HG02938 (cell line): ENCODE results near the gene PTPRJ.
"Not testable (repeated sequence)": the region's sequence is repeated elsewhere in the genome, so short reads cannot be mapped to it uniquely, and the experiment has no call there.

Experiments
- ATAC-seq: cut with Tn5 transposase; IDR thresholded peaks from one replicate; pipeline ENCODE4 v1.9.1; 2021; ENCODE audit warnings: mild to moderate bottlenecking, moderate library complexity; ENCODE audit not compliant: unreplicated experiment

Gene PTPRJ

DNA sequence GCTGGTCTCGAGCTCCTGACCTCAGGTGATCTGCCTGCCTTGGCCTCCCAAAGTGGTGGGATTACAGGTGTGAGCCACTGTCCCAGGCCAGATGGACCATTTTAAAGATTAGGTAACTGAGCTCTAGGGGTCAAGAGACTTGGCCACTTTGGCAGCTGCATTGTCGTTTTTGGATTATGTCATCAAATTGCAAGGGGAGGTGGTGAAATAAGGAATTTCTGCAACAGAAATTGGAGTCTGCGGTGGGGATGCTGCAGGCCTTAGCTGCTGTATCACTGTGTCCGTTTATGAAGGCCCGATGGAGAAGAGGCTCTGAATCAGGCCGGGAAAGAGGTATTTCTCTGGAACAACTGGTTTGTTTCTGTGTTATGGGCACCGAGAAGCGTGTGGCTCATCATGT, 34.6 kb downstream of the PTPRJ start:
- no peak for ATAC-seq

- no peak for ATAC-seq
These were observed 36.9 kb downstream of the PTPRJ start for GRCh38 chr11:48017105-48017830.

GRCh38 chr11:48017831-48018527, 37.6 kb downstream of the PTPRJ start:
- ATAC-seq = no peak

DNA sequence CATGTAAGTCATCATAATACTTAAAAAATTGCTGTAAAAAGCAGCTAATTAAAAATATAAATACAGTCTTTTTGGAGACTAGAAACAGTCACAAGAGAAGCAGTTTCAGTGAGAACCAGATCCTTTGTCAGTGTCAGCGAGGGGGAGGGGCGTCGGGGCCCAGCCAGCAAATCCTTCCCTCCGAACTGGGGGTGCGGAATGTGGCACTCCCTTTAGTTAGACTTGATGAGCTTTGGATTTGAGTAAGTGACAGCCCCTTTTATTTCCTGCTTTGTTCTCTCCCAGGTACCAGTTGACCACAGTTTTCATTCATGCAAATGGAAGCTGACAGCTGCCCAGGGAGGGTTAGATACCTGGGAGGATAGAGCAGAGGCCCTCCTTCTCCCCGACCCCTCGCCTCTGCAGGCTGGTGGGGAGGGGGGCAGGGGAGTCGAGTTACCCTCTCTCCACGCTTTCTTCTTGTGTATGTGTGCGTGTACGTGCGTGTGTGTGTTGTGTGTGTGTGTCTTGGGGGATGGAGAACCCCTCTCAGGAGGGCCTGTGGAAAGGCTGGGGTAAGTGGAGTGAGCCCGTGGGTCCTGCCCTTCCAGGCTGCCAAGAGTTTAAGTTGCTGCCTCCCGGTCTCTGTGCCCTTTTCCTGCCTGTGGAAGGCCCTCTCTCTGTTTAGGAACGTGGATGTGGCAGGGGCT, 38.3 kb downstream of the PTPRJ start:
- ATAC-seq = no peak

GRCh38 chr11:48019217-48019584, 38.8 kb downstream of the PTPRJ start:
- ATAC-seq = no peak

- no peak for ATAC-seq
These were observed 39.2 kb downstream of the PTPRJ start for GRCh38 chr11:48019595-48019994.

- ATAC-seq = peak; percentile 86
These were observed 39.9 kb downstream of the PTPRJ start for GRCh38 chr11:48020092-48020755.

- not testable (repeated sequence) for ATAC-seq
These were observed 41.0 kb downstream of the PTPRJ start for GRCh38 chr11:48021201-48021820.

GRCh38 chr11:48022445-48022844, 42.1 kb downstream of the PTPRJ start:
- no peak for ATAC-seq

- ATAC-seq = not testable (repeated sequence)
These were observed 43.2 kb downstream of the PTPRJ start for GRCh38 chr11:48023608-48024007.

DNA sequence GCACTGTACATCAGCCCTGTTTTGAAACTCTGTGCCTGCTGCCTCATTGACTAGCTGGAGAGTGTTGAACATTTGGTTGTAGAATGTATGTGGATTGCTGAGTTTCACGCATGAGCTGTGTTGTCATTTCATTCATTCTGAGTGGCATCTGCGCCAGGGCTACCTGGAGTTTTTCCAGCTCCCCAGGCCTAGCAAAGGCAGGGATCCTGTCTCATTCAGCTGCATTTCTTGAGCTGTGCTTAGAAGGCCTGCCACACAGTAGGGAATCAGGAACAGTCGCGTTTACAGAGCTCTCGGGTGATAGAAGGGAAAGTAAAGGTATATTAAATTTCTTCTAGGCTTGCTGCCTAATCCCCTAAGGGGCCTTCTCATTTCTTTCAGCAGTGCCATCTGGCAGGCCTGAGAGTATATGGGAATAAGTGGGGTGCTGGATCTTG, 44.3 kb downstream of the PTPRJ start:
- no peak for ATAC-seq

DNA sequence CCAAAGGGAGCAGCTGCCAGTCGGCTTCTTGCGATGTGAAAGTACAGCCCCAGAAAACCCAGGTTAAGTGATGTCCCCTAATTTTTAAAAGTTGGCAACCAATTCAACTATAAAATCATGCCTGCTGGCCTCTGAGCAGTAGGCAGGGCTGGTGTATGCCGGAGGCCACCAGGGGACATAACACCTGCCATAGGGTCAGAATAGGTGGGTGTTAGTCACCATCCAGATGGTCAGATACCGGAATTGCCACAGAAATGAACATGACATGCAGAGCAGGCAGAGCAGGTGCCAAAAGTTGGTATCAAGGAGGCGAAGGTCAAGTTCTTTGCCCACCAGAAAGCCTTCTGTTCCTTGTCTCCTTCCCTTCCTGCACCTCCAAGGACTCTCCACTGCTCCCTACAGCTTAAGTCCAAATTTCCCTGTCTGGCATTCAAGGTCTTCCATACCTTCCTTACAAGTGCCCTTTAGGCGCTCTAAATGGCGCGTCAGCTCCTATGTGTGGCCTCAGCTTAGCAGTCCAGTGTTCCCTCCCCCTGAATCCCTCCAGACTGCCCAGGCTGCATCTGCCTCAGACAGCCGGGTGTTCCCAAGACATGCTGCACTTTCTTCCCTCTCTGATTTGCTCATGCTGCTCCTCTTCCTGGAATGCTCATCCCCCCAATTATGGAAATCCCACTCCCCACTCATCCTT, 45.1 kb downstream of the PTPRJ start:
- ATAC-seq = no peak

DNA sequence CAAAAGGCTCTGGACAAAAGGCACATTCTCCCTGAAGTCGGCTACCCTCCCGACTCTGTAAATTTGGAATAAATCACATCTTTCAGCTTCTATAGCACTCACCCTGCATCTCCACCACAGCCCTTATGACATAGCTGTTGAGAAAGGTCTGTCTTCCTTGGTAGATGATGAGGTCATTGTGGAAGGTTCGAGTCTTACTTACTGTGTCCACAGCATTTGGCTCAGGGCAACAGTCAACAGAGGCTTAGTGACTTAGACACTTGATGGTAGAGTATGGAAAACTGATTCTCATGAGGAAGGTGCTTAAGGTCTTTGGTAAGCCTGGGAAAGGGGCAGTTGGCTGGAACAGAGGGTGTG, 45.6 kb downstream of the PTPRJ start:
- ATAC-seq = no peak

DNA sequence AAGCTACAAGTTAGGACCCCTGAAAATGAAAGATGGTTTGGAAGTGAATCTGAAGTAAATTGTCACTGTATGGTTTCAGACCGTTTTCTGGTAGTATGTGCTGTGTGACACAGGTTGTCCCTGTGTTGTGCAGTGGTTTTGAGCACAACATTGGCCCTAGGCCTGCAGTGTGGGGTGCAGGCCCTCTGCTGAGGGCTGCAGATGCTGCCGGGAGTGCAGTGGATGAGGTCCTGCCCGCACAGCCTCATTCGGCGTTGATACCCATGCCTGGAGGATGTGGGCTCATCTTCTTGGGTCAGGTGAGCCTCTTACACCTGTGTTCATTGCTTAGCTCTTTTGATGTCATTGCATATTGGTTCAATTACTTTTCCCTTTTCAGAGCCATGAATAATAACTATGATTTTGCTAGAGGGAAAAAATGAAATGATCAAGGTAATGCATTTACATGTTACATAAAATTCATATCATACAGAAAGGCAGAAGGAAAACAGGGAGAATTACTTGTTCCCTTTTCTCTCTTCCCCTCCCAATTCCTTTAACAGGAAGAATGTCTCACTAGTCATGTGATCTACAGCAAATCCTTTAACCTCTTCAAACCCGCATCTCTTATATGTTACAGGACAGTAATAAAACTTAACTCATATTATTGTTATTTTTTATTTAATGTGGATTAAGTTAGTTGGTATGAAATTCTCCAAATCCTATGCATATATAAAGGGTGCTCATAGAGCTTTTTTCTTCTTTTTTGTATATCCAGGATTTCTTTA, 48.7 kb downstream of the PTPRJ start:
- no peak for ATAC-seq

DNA sequence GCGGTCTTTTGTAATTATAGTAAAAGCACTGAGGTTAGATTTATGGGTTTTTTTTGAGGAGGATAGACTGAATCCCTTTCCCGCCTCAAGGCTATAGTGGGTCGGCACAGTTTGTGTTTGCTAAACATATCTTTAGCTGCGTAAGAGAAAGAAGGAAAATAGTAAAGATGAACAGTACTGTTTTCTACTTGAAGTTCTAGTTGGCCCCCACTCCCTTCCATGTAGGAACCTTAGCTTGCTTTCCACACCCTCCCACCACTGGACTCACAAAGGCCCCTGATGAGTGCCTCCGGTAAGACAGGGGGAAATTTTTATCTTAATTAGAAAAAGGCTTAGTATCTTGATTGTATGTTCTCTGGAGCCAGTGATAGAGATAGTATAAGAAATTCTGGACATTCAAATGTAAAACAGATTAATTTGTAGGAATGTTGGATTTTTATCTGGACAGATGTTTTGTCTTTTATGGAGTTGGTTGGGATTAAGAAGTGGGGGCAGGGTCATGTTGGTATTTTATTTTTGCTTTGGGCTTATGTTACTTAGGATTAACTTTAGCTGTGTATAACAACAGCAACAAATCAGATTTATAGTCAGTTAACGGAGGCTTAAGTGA, 49.4 kb downstream of the PTPRJ start:
- ATAC-seq = no peak

DNA sequence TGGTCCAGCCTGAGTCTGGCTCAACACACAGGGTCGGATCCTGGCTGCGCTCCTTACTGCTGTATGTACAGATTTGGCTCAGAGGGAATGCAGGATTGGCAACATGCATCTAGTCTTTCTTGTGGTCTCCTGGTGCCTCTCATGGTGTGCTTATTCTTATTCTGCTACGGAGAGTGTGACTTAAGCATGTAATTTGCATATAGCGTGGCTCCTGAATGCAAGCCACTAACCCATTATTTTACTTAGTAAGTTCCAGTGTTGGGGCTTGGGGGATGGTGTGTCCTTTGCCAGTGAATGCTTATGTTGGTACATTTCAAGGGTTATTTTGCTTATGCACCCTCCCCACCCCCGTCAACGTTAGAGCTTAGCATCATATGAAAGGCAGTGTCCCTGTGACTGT, 51.2 kb downstream of the PTPRJ start:
- peak; percentile 48 for ATAC-seq

DNA sequence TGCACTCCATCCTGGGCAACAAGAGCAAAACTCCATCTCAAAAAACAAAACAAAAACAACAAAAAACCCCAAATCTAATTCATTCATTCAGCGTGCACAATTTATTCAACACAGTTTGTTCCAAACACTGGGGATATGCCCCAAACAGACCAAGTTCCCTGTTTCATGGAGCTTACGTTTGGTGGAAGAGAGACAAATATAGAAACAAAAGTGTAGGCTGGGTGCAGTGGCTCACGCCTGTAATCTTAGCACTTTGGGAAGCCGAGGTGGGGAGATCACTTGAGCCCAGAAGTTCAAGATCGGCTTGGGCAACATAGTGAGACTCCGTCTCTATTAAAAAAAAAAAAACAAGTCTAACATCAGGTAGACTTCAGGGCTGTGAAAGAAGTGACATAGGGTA, 52.4 kb downstream of the PTPRJ start:
- ATAC-seq = no peak

- ATAC-seq = no peak
These were observed 53.6 kb downstream of the PTPRJ start for GRCh38 chr11:48033918-48034341.
